GM18507 (cell line): ENCODE measurements around the gene DNAAF8.

Experiments
- DNase-seq: peaks from one replicate; pipeline ENCODE4 v3.0.0; 2011; ENCODE audit warnings: low read depth; ENCODE audit not compliant: insufficient read length; ENCODE audit errors: extremely low spot score
- FAIRE-seq: peaks from 2 replicates; lab custom pipeline; 2011; peaks lifted over from hg19 to GRCh38; lab: Jason Lieb, UNC

Gene DNAAF8

DNA sequence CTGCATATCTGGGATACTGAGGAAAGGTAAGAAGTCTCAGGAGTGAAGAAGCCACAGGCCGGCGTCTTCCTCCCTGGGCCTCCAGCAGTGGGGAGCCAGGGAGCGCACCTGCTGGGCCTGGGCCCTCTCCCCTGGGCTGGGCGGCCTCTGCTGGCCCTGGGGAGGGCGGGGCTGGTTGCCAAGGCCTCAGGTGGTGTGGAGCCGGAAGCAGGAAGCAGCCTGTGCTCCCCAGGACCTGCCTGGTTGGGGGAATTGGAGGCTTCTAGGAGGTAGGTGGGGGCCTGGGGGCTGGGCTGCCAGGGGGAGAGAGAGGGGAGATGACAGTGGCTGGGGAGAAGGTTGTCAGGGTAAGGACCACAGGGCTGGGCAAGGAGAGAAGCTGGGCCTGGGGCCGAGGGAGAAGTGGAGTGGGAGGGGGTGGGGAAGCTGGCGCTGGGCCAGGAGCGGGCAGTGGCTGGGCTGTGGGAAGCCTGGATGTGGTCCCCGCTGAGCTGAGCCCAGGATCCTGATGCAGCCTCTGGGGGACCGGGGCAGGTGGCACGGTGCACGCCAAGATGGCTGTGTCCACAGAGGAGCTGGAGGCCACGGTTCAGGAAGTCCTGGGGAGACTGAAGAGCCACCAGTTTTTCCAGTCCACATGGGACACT, 61.0 kb downstream of the DNAAF8 start, which contains the start of gene SMIM22:
TSS of gene SMIM22 (plus strand) at position 189 of the 647 bp plus-strand sequence. CDS start at position 555, 366 bp downstream.
- DNase-seq (no peak), FAIRE-seq (no peak)

DNA sequence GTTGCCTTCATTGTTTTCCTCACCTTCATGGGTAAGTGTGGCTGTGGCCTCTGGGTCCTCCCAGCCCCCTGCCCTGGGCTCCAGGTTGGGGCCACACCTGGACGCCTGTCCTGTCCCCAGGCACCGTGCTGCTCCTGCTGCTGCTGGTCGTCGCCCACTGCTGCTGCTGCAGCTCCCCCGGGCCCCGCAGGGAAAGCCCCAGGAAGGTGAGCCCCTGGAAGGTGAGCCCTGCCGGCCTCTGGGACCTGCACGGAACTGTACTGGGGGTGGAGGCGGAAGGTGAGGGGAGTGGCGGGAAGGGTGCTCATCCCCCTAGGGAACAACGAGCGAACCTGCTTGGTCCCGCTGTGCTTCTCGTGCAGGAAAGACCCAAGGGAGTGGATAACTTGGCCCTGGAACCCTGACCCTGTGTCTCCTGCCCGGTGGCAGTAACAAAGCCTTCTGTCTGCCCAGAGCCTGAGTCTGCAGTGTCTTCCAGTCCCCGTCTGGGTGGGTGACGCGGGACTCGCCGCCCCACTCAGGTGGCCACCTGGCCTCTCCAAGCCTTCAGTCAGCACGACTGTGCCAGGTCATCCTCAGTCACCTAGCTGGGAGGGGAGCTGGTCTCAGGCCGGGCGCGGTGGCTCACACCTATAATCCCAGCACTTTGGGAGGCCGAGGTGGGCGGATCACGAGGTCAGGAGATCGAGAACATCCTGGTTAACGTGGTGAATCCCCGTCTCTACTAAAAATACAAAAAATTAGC, 61.7 kb downstream of the DNAAF8 start:
- FAIRE-seq, result no peak
- DNase-seq, result no peak

DNA sequence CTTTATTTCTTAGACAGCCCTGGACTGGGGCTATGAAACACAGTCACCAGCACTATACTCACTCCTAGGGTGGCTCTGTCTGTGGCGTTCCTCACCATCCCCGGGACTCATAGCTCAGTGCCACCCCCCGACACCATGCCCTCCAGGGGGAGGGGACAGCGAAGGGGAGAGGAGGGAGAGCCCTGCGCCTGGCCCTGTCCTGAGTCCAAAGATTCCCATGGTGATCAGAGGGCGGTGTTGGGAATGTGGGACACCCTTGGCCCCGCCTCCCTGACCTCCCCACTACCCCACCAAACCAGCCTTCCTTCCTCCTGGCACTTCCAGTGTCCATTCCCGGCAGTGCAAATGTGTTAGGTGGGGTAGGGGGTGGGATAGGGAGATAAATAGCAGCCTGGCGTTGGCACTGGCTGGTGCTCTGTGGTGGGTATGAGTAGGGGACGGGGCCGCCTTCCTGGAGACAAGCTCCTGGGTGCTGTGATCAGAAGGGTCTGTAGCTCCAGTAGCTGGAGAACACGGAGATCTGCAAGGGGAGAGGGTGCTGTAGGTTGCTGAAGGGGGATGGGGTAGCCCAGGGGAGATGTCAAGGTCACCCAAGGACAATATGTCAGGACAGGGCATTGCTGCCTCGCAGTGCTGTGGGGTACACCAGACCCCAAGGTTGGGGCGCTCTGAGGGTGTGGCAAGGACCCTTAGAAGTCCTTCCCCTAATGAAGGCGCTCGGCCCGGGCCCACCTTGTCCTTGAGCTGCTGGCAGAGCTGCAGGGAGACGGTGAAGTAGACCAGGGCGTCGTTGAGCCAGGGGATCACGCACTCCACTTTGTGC, 62.9 kb downstream of the DNAAF8 start:
- no peak for DNase-seq

DNA sequence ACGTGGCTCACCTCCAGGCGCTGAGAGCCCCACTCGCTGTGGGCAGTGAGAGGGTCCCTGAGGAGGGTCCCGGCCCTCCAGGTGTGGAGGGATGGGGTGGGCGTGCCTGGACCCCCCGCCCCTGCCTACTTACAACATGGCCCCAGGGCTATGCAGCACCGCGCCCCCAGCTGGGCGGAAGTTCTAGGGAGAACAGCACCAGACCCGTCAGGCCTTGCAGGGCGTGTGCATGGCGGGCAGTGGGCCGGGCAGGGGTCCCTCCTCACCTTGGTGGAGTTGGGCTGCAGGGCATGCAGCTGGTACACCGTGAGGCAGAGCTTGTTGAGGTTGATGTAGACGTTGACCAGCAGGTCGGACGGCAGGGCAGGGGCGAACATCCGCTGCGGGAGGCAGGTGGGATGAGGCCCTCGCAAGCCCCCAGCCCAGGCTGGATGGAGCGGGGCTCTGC, 63.5 kb downstream of the DNAAF8 start:
- DNase-seq (no peak), FAIRE-seq (no peak)

More for the DNA sequence above, 62.9 kb downstream of the DNAAF8 start:
- no peak for FAIRE-seq

DNA sequence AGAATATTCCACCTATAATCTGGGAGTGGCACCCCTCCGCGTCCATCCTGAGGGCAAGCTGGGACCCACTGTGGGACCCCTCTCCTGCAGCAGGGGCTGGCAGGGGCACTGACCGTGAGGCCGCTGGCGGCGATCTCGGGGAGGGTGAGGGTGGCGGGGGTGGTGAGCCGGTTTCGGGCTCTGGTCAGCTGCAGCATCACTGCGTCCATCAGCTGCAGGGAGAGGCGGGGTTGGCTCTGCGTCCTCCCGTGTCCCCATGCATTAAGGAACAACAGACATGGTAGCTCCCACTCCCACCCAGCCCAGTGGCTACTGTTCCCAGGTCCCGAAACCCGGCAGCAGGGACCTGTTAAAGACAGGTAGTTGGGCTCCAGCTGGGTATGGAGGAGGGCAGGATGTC, 64.1 kb downstream of the DNAAF8 start:
- no peak for FAIRE-seq

More for the DNA sequence above, 64.1 kb downstream of the DNAAF8 start:
- no peak for DNase-seq
